Measurements from ENCODE around the gene SAMD1. TPM values are rescaled to one million over a fixed set of nuclear protein-coding genes. Genes with fewer than 3 reads are reported as not detected.
A peak's percentile ranks its signal among the peaks of the same experiment; 100 is the strongest.

SAMD1 gene
- total RNA-seq, 1 donor from 2014 or later, result 41.7 TPM

DNA sequence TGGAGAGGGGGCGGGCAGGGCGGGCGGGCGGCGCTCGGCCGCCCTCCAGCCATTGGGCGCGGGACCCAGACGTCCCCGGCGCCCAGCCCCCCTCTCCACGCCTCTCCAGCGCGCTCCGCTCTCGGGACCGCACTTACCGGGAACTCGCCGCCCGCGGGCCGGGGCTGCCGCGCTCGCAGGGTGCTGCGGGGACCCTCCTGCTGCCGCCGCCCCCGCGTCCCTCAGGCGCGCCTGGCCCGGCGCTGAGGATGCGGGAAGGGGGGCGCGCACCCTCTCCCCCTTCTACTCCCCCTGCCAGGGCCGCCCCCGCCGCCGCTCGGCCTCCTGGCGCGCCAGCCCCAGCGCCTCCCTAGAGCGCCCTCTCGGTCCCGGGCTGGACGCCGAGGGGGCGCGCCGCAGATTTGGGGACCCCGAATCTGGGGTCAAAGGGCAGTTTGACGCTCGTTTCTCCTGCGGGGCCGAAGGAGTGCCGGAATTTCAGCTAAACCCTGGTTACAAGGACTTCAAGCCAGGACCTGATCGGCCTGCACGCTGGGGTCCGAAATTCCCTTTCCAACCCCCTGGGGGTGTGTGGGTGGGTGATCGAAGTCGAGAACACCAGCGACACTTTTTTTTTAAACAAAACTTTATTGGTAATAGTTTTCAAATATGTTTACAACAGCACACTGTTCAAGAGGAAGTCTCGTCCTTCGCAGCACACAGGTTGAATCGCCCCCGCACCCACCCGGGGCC, 696 bp upstream of the SAMD1 start:
- H3K9me3 Mint-ChIP-seq (ENCODE audit: unreplicated experiment), result peaks cover 9% of the 10 kb centered on the region
- Histone ChIP-seq H2AFZ (ENCODE audit: low read depth, low read length) (peak overlapping the region; percentile 61), H3K9me3 (ENCODE audit: insufficient read depth, low read depth, low read length) (peaks cover 7% of the 10 kb centered on the region), H3K9ac (ENCODE audit: low read length) (peak overlapping the region; percentile 70), H3K4me2 (ENCODE audit: low read length) (peak overlapping the region; percentile 93), H4K20me1 (ENCODE audit: insufficient read depth, low read length) (peaks cover 11% of the 10 kb centered on the region), H3K4me1 (ENCODE audit: insufficient read depth, low read length) (peaks cover 13% of the 10 kb centered on the region), H3K36me3 (ENCODE audit: insufficient read depth, low read length) (peaks cover 6% of the 10 kb centered on the region), H3K27me3 (ENCODE audit: insufficient read depth, low read length) (no peaks in the 10 kb centered on the region), H3K4me3 (ENCODE audit: insufficient read depth, low read depth, low read length) (peak overlapping the region; percentile 66), H3K27ac (ENCODE audit: low read depth, low read length) (peak overlapping the region; percentile 6), H3K79me2 (ENCODE audit: insufficient read depth, low read length) (no peaks in the 10 kb centered on the region)
- peaks cover 18% of the 10 kb centered on the region for H3K36me3 Mint-ChIP-seq (ENCODE audit: low read depth, unreplicated experiment)
- peaks cover 5% of the 10 kb centered on the region for H3K4me1 Mint-ChIP-seq (ENCODE audit: low read depth, unreplicated experiment)
- TF ChIP-seq EZH2 (IDR thresholded peaks at IDR 0.05; ENCODE audit: insufficient read depth, low read length), result no peak
- TF ChIP-seq, protein P1, sequence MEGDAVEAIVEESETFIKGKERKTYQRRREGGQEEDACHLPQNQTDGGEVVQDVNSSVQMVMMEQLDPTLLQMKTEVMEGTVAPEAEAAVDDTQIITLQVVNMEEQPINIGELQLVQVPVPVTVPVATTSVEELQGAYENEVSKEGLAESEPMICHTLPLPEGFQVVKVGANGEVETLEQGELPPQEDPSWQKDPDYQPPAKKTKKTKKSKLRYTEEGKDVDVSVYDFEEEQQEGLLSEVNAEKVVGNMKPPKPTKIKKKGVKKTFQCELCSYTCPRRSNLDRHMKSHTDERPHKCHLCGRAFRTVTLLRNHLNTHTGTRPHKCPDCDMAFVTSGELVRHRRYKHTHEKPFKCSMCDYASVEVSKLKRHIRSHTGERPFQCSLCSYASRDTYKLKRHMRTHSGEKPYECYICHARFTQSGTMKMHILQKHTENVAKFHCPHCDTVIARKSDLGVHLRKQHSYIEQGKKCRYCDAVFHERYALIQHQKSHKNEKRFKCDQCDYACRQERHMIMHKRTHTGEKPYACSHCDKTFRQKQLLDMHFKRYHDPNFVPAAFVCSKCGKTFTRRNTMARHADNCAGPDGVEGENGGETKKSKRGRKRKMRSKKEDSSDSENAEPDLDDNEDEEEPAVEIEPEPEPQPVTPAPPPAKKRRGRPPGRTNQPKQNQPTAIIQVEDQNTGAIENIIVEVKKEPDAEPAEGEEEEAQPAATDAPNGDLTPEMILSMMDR (IDR thresholded peaks at IDR 0.05; ENCODE audit: insufficient read depth, low read depth, low read length), result no peak
- FAIRE-seq (no peak), DNase-seq (ENCODE audit: low read depth) (peak; percentile 55)
- peak overlapping the region; percentile 98 for H3K4me3 Mint-ChIP-seq (ENCODE audit: unreplicated experiment)
- H3K27me3 Mint-ChIP-seq (ENCODE audit: low read depth, unreplicated experiment), result no peaks in the 10 kb centered on the region
- H3K27ac Mint-ChIP-seq (ENCODE audit: unreplicated experiment), result peak overlapping the region; percentile 93

DNA sequence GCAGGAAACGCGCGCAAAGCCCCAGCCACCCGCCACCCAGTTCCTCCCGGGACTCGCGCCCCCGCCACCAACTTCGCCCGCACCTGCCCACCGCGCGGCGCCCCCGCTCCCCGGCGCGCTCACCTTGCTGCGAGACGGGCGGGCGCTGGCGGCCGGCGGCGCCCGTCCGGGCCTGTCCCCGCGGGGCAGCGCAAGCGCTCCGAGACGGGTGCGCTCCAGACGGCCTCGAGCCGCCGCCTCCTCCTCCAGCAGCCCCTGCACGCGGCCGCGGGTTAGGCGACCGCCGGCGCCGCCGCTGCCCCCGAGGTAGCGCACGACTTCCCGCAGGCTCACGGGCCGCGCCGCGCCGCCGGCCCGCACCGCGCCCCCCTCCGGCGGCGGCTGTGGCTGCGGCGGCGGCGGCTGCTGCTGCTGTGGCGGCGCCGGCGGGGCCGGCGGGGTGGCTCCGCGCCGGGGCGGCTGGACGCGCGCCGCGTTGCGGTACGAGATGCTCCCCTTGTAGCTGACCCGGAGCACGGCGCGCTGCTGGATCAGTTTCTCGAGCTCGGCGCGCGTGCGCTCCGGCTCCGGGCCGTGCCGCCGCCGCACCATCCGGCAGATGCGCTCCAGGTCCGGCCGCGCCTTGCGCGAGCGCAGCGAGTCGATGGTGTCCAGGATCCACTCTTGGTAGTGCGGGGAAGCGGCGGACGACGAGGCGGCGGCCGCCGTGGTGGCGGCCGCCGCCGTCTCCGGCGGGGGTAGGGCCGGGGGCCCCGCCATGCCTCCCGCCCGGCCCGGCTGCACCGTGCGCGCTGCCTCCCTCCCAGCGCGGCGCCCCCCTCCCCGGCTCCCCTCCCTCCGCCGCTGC, 666 bp downstream of the SAMD1 start:
- H3K27me3 Mint-ChIP-seq (ENCODE audit: low read depth, unreplicated experiment), result no peaks in the 10 kb centered on the region
- Histone ChIP-seq H4K20me1 (ENCODE audit: insufficient read depth, low read length) (peaks cover 11% of the 10 kb centered on the region), H3K9ac (ENCODE audit: low read length) (no peak overlapping the region), H2AFZ (ENCODE audit: low read depth, low read length) (peak overlapping the region; percentile 56), H3K9me3 (ENCODE audit: insufficient read depth, low read depth, low read length) (peaks cover 7% of the 10 kb centered on the region), H3K79me2 (ENCODE audit: insufficient read depth, low read length) (no peaks in the 10 kb centered on the region), H3K4me1 (ENCODE audit: insufficient read depth, low read length) (peaks cover 13% of the 10 kb centered on the region), H3K36me3 (ENCODE audit: insufficient read depth, low read length) (peaks cover 6% of the 10 kb centered on the region), H3K4me3 (ENCODE audit: insufficient read depth, low read depth, low read length) (peak overlapping the region; percentile 57), H3K27ac (ENCODE audit: low read depth, low read length) (no peak overlapping the region), H3K4me2 (ENCODE audit: low read length) (peak overlapping the region; percentile 81), H3K27me3 (ENCODE audit: insufficient read depth, low read length) (no peaks in the 10 kb centered on the region)
- FAIRE-seq, result no peak
- H3K4me3 Mint-ChIP-seq (ENCODE audit: unreplicated experiment), result peak overlapping the region; percentile 81
- TF ChIP-seq, protein P1 (IDR thresholded peaks at IDR 0.05; ENCODE audit: insufficient read depth, low read depth, low read length), result no peak
- no peak for TF ChIP-seq EZH2 (IDR thresholded peaks at IDR 0.05; ENCODE audit: insufficient read depth, low read length)
- H3K9me3 Mint-ChIP-seq (ENCODE audit: unreplicated experiment), result peaks cover 9% of the 10 kb centered on the region
- peaks cover 18% of the 10 kb centered on the region for H3K36me3 Mint-ChIP-seq (ENCODE audit: low read depth, unreplicated experiment)
- peak; percentile 71 for DNase-seq (ENCODE audit: low read depth)
- H3K27ac Mint-ChIP-seq (ENCODE audit: unreplicated experiment), result no peak overlapping the region
- peaks cover 5% of the 10 kb centered on the region for H3K4me1 Mint-ChIP-seq (ENCODE audit: low read depth, unreplicated experiment)

Measured in astrocyte (in vitro differentiated cells and primary cell).